Endothelial cell of umbilical vein (primary cell): ENCODE results near the gene DIP2C. TPM values are rescaled to one million over a fixed set of nuclear protein-coding genes. Genes with fewer than 3 reads are reported as not detected.

ENCODE experiments used
- BruUV-seq: library from RNA; stranded (reverse); fragments of 400-500 nt; replicated peaks from 2 replicates; lab custom pipeline; 2021; lab: Mats Ljungman, UMichigan
- CTCF ChIA-PET: fragments of 300-600, 350-600 bp; sonication (Branson Sonifier 250); formaldehyde crosslinking; loops from one replicate; lab custom pipeline; 2021; ENCODE audit warnings: antibody characterized with exemption, inconsistent platforms; lab: Charles Lee
- POLR2A ChIA-PET: fragments of 300-600, 350-600 bp; sonication (Branson Sonifier 250); formaldehyde crosslinking; loops from one replicate; lab custom pipeline; 2021; ENCODE audit warnings: antibody characterized with exemption, inconsistent platforms; lab: Charles Lee
- DNase-seq: peaks from one replicate; pipeline ENCODE4 v3.0.0-alpha.2; 2011; ENCODE audit warnings: low read depth, low spot score
- FAIRE-seq: peaks from 2 replicates; lab custom pipeline; 2011; peaks lifted over from hg19 to GRCh38; lab: Jason Lieb, UNC
- H2AFZ ChIP-seq: 2 replicates; pipeline ENCODE4 v1.6.0; 2012; ENCODE audit warnings: low read depth, low read length, control low read depth, inconsistent platforms
- H3K27ac ChIP-seq: 2 replicates; pipeline ENCODE4 v1.5.1; 2011; ENCODE audit warnings: low read depth, mild to moderate bottlenecking, control low read depth, low read length, moderate library complexity; ENCODE audit not compliant: insufficient read depth
- H3K27me3 ChIP-seq, 2 experiments: 2 replicates each; pipeline versions ENCODE4 v1.6.0 to v1.6.1; 2011; ENCODE audit warnings: low read length in 2 of 2, mixed read lengths in 1 of 2; ENCODE audit not compliant: control insufficient read depth in 2 of 2, insufficient read depth in 2 of 2
- H3K36me3 ChIP-seq, 2 experiments: 2 replicates in 1 of 2; 3 replicates in 1 of 2; pipeline ENCODE4 v1.5.1; 2011; ENCODE audit warnings: low read length in 2 of 2, mild to moderate bottlenecking in 1 of 2, moderate library complexity in 1 of 2; ENCODE audit not compliant: control insufficient read depth in 2 of 2, insufficient read depth in 2 of 2; ENCODE audit errors: extremely low read depth in 1 of 2
- H3K4me1 ChIP-seq: 3 replicates; pipeline ENCODE4 v1.5.1; 2011; ENCODE audit warnings: mild to moderate bottlenecking, low read length; ENCODE audit not compliant: control insufficient read depth, insufficient read depth; ENCODE audit errors: extremely low read depth
- H3K4me2 ChIP-seq: 2 replicates; pipeline ENCODE4 v1.6.1; 2011; ENCODE audit warnings: low read length, control low read depth, mixed read lengths; ENCODE audit not compliant: insufficient read depth
- H3K4me3 ChIP-seq, 3 experiments: fragments of 200-600 bp in 1 of 3; sonication (generic), shearing (Covaris generic) in 1 of 3; replicated peaks in 1 of 3; 2 replicates each; pipeline ENCODE4 v1.5.1; 2011 to 2016; ENCODE audit warnings: control low read depth in 3 of 3, low read length in 3 of 3, mild to moderate bottlenecking in 2 of 3, inconsistent platforms in 1 of 3, low read depth in 1 of 3, moderate library complexity in 1 of 3; ENCODE audit not compliant: insufficient read depth in 1 of 3
- H3K79me2 ChIP-seq: 2 replicates; pipeline ENCODE4 v1.6.0; 2012; ENCODE audit warnings: low read length, inconsistent platforms; ENCODE audit not compliant: control insufficient read depth, insufficient read depth
- H3K9ac ChIP-seq: replicated peaks from 2 replicates; pipeline ENCODE3; 2011; ENCODE audit warnings: low read length, control low read depth; ENCODE audit not compliant: insufficient read depth; ENCODE audit errors: extremely low read depth
- H3K9me1 ChIP-seq: replicated peaks from 3 replicates; pipeline ENCODE4 v1.6.0; 2011; ENCODE audit warnings: mild to moderate bottlenecking, low read length; ENCODE audit not compliant: control insufficient read depth, insufficient read depth; ENCODE audit errors: extremely low read depth
- H3K9me3 ChIP-seq: replicated peaks from 2 replicates; pipeline ENCODE4 v1.5.1; 2012; ENCODE audit warnings: low read length, inconsistent platforms; ENCODE audit not compliant: control insufficient read depth, insufficient read depth
- H4K20me1 ChIP-seq: replicated peaks from 2 replicates; pipeline ENCODE3; 2011; ENCODE audit warnings: mild to moderate bottlenecking, low read length; ENCODE audit not compliant: control insufficient read depth, insufficient read depth; ENCODE audit errors: extremely low read depth
- CTCF ChIP-seq, 2 donors: IDR thresholded peaks; 1 replicate in 1 of 2; 2 replicates in 1 of 2; pipeline ENCODE4 v1.5.1; 2011; ENCODE audit warnings: low read length in 2 of 2, mild to moderate bottlenecking in 2 of 2, moderate library complexity in 2 of 2, control low read depth in 1 of 2, inconsistent platforms in 1 of 2, low read depth in 1 of 2; ENCODE audit not compliant: insufficient read depth in 1 of 2; ENCODE audit errors: extremely low read depth in 1 of 2
- EZH2 ChIP-seq: IDR thresholded peaks from 2 replicates; pipeline ENCODE4 v1.6.1; 2012; ENCODE audit warnings: borderline replicate concordance, low read depth, mild to moderate bottlenecking, moderate library complexity, low read length, inconsistent platforms; ENCODE audit not compliant: severe bottlenecking
- FOS ChIP-seq: IDR thresholded peaks from 2 replicates; pipeline ENCODE4 v1.6.1; 2011; ENCODE audit warnings: mild to moderate bottlenecking, low read length, moderate library complexity, borderline replicate concordance; ENCODE audit not compliant: insufficient read depth
- GATA2 ChIP-seq: IDR thresholded peaks from 2 replicates; pipeline ENCODE4 v1.7.0; 2011; ENCODE audit warnings: low read depth, mild to moderate bottlenecking, moderate library complexity, mixed read lengths, low read length; ENCODE audit not compliant: insufficient read length, insufficient read depth
- MAX ChIP-seq: IDR thresholded peaks from 2 replicates; pipeline ENCODE4 v1.6.1; 2011; ENCODE audit not compliant: insufficient read depth, insufficient read length
- POLR2AphosphoS5 ChIP-seq: IDR thresholded peaks from 2 replicates; pipeline ENCODE4 v1.6.1; 2012; ENCODE audit warnings: low read depth, mild to moderate bottlenecking, control low read depth, low read length, moderate library complexity; ENCODE audit not compliant: insufficient read depth
- dilution Hi-C: fragments of 300-500 bp; cut with MboI; formaldehyde crosslinking; loops from one replicate; pipeline ENCODE4 v1.15.0; 2019; ENCODE audit warnings: low sequenced_read_pairs; ENCODE audit not compliant: extremely low pct_ligation_motif_present
- intact Hi-C: fragments of 100-400 bp; cut with micrococcal nuclease; formaldehyde crosslinking; loops from one replicate; pipeline ENCODE4 v1.10.0; 2022
- polyA plus RNA-seq, 4 experiments: library from polyadenylated mRNA; depleted of rRNA in 3 of 4; stranded (reverse) in 3 of 4; unstranded in 1 of 4; fragments of >200 nt; gene quantifications; 2 replicates each; pipeline versions ENCODE4 v1.2.1 to v1.2.3, GENCODE V29; 2011 to 2012; ENCODE audit warnings: missing spikeins in 1 of 4
- total RNA-seq: library from RNA; stranded (reverse); gene quantifications from 2 replicates; pipeline ENCODE4 v1.2.3, GENCODE V29; 2021

Gene DIP2C
- total and polyA plus RNA-seq, 2 donors (not counting 3 experiments of a cell fraction or from before 2014, with no cell fraction given) = 3.6 to 10.7 TPM

- no TSS peak for BruUV-seq
- POLR2A ChIA-PET = no interaction called here
Measured at GRCh38 chr10:308101-308500, 381.4 kb downstream of the DIP2C start.

More at GRCh38 chr10:308101-308500, 381.4 kb downstream of the DIP2C start:
- TF ChIP-seq GATA2 = no peak
- no peak for TF ChIP-seq CTCF (IDR thresholded peaks at IDR 0.05; ENCODE audit: extremely low read depth in 1 of 2, insufficient read depth in 1 of 2, low read depth in 1 of 2, low read length in 2 of 2)
- TF ChIP-seq MAX = no peak
- TF ChIP-seq FOS = no peak
- TF ChIP-seq POLR2AphosphoS5 = no peak
- no peak for TF ChIP-seq EZH2
- no peaks in the 10 kb centered on the region for H4K20me1 ChIP-seq
- DNase-seq (no peak), FAIRE-seq (no peak)
- no peaks in the 10 kb centered on the region for H3K27me3 ChIP-seq
- CTCF ChIA-PET = no interaction called here
- H3K4me2 ChIP-seq = no peak overlapping the region
- no peak overlapping the region for H3K27ac ChIP-seq
- intact Hi-C loops = no loop called here
- H3K9me3 ChIP-seq = no peaks in the 10 kb centered on the region
- H3K9me1 ChIP-seq = no peaks in the 10 kb centered on the region
- dilution Hi-C loops = no loop called here
- H3K4me3 ChIP-seq = no peak overlapping the region
- no peak overlapping the region for H2AFZ ChIP-seq
- H3K79me2 ChIP-seq = no peaks in the 10 kb centered on the region
- H3K36me3 ChIP-seq = no peaks in the 10 kb centered on the region
- no peaks in the 10 kb centered on the region for H3K4me1 ChIP-seq
- H3K9ac ChIP-seq = no peak overlapping the region
